ENCODE data around the gene IL12A.

IL12A gene

GRCh38 chr3:160023476-160023875 is 34.8 kb downstream of the IL12A start:
- no peak for DNase-seq (ENCODE audit: extremely low read depth in 1 of 2, low read depth in 1 of 2)

DNA sequence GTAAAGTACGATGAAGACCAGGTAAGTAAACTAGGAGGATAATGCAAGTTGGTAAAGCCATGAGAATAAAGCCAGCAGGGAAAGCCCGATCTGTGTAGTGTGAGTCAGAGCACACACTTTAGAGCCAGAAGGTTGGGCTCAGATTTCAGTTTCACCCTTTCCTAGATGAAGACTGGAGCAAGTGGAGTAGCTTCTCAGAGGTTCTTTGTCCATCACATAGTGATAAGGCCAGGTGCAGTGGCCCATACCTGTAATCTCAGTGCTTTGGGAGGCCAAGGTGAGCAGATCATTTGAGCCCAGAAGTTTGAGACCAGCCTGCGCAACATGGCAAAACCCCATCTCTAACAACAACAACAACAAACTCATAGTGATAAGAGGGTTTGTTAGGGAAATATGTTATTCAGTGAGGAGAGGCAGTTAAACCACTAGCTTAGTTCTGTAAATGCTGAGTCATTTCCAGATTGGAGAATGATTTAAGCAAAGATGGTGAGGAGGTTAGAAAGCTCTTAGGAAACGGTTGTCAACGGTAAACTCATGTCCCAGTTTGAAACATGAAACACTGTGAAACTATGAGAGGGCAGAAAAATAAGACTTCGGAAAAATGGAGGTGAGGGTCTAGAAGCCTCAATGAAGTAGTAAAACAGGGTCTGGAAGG is 39.0 kb downstream of the IL12A start:
- no peak for DNase-seq (ENCODE audit: extremely low read depth in 1 of 2, low read depth in 1 of 2)

DNA sequence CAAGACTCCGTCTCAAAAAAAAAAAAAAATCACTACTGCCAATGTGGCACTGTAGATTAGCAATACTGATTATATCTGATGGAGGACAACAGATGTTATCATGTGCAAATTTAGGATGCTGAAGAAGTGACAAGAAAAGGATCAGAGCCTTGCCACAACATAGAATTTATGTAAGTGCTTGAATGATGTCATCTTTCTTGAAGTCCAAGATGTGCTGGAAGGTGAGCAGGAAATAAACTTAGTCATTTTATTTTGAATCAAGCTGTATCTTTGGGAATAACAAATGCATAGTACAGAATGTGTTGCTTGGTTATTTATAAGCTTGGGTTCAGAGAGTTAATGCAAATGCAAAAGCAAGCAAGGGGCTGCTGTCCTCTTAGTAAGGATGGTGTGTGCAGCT is 47.1 kb downstream of the IL12A start:
- DNase-seq (ENCODE audit: extremely low read depth in 1 of 2, low read depth in 1 of 2): no peak

DNA sequence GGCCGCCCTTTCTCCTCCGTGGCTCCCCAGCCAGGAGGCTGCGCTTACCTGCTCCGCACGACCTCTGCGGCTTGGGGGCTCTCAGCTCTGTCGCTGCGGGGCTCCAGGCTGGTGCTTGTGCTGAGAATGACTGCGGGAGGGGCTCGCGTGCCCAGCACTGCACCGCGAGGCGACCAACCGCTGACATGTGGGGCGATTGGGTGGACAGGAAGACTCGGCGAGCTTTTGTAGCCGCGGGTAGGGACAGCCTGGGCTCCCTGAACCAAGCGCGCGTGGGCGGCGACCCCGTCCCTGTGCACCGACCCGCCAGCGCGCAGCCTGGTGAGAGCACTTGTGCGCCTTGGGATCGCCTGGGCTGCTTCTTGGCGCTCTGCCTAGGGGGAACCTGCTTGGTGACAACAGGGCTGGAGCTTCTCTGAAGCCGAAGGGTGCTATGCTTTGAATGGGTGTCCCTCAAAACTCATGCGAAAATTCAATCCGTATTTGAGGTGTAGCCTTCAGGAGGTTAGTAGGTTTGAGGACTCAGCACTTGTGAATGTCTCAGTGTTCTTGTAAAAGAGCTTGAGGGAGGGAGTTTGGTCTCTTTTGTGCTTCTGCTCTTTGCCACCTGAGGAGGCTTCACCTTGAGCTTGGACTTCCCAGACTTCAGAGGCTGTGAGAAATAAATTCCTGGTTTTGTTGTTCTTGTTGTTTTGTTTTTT is 50.4 kb downstream of the IL12A start:
- DNase-seq (ENCODE audit: extremely low read depth in 1 of 2, low read depth in 1 of 2): no peak

DNA sequence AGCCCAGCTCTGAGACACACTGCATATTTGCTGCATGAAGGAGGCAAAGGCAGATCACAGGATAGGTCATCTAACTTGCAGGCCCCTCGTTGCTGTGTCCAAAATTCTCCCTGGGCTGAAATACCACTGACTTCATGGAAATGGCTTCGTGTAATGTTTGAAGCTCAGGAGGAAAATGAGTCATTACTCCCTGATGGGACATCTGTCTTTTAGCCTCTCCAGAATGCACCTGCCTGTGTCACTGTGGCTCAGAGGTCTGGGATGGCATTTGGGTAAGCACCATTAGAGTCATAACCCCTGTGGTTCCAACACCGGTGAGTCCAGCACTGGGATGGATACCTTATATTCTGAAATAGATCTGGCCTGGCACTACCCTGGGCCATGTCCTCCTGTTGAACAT is 51.5 kb downstream of the IL12A start:
- DNase-seq (ENCODE audit: extremely low read depth in 1 of 2, low read depth in 1 of 2): no peak

DNA sequence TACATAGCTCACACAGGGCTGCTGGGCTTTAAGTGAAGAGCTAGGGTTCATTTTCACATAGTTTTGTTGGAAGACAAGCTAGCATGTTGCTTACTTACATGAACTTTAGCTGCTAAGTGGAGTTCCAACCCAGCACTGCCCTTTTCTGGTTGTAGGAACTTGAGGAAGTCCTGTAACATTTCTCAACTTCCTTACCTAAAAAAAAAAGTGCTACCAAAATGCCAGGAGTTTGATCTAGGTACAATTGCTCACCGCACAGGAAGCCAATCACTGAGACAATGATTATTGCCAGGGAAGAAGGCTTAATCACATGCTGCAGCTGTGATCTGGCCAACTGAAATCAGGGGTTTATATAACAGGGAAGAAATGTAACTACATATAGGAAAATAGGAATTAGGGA is 52.8 kb downstream of the IL12A start:
- DNase-seq (ENCODE audit: extremely low read depth in 1 of 2, low read depth in 1 of 2): no peak

- DNase-seq (ENCODE audit: extremely low read depth in 1 of 2, low read depth in 1 of 2): no peak
Observed at GRCh38 chr3:160044121-160044520, 55.5 kb downstream of the IL12A start.

Data from activated CD8-positive, alpha-beta memory T cell treated with anti-CD3 and anti-CD28 coated beads for 1 hour (primary cell).